ENCODE measurements around the gene CA5A. TPM values are rescaled to one million over a fixed set of nuclear protein-coding genes. Genes with fewer than 3 reads are reported as not detected.

The CA5A gene
- total RNA-seq, 1 experiment from 2014 or later: not detected

GRCh38 chr16:87939562-87940423 lies 3.5 kb upstream of the CA5A start:
- no peaks in the 10 kb centered on the region for H4K20me1 ChIP-seq (ENCODE audit: insufficient read depth)
- no peak overlapping the region for H3K4me3 ChIP-seq (replicated peaks in 1 of 2; ENCODE audit: low read depth in 1 of 2, low read length in 2 of 2)
- no peaks in the 10 kb centered on the region for H3K9me3 ChIP-seq (ENCODE audit: control insufficient read depth in 1 of 2, insufficient read depth in 1 of 2, low read depth in 1 of 2, low read length in 2 of 2)
- DNase-seq (ENCODE audit: low read depth, low spot score) (no peak), ATAC-seq (peak; percentile 81)
- H3K36me3 ChIP-seq (ENCODE audit: control insufficient read depth in 1 of 2, insufficient read depth in 2 of 2, low read length in 2 of 2): no peaks in the 10 kb centered on the region
- POLR2A ChIA-PET: interaction anchor here (1.2 kb wide), 1 partner anchor 11 kb away, joined by 3 read pairs; the partner anchor contains the start of gene BANP
- no peaks in the 10 kb centered on the region for H3K79me2 ChIP-seq (ENCODE audit: insufficient read depth, low read length)
- CTCF ChIA-PET: no interaction called here
- H3K27me3 ChIP-seq (ENCODE audit: insufficient read depth, low read length): no peaks in the 10 kb centered on the region
- H3K4me1 ChIP-seq (ENCODE audit: control insufficient read depth in 1 of 2, insufficient read depth in 2 of 2, low read length in 2 of 2): peaks cover 2 to 6% of the 10 kb centered on the region in 2 experiments
- H3K27ac ChIP-seq (ENCODE audit: low read depth, low read length): no peak overlapping the region
- RAD21 ChIA-PET (ENCODE audit: low non-redundant PET in 1 of 2, low total read pairs in 2 of 2, uncharacterized antibody in 2 of 2, unreplicated experiment in 2 of 2): no interaction called here
- no TSS peak for BruUV-seq (replicated peaks)
- H3K4me2 ChIP-seq (ENCODE audit: low read length): no peak overlapping the region
- TF ChIP-seq EGR1 (IDR thresholded peaks at IDR 0.05; ENCODE audit: low read depth) (no peak), SRF (IDR thresholded peaks at IDR 0.05; ENCODE audit: low read depth) (no peak), EZH2phosphoT487 (IDR thresholded peaks at IDR 0.05; ENCODE audit: borderline replicate concordance) (no peak), ZFX (IDR thresholded peaks at IDR 0.05) (no peak), ELF1 (IDR thresholded peaks at IDR 0.05; ENCODE audit: borderline replicate concordance, low read depth) (no peak), ZNF274 (IDR thresholded peaks at IDR 0.05; ENCODE audit: low read depth, low read length) (no peak), EZH2 (IDR thresholded peaks at IDR 0.05) (no peak), REST (IDR thresholded peaks at IDR 0.05; ENCODE audit: low read depth) (no peak), FOSL1 (IDR thresholded peaks at IDR 0.05; ENCODE audit: low read depth) (no peak), ATF3 (IDR thresholded peaks at IDR 0.05) (no peak)
- intact Hi-C loops (cut with micrococcal nuclease): no loop called here
- no peak overlapping the region for H2AFZ ChIP-seq (ENCODE audit: low read depth, low read length, poor library complexity, severe bottlenecking)
- H3K9ac ChIP-seq (ENCODE audit: low read length): no peak overlapping the region
- H3K9me2 ChIP-seq (ENCODE audit: insufficient read depth): no peaks in the 10 kb centered on the region
